SK-N-SH (cell line): ENCODE measurements around the gene FYCO1. TPM values are rescaled to one million over a fixed set of nuclear protein-coding genes. Genes with fewer than 3 reads are reported as not detected.

Source experiments
- CTCF ChIA-PET: fragments of 300-600, 350-600 bp; formaldehyde crosslinking; extraction: SDS; loops from one replicate; lab custom pipeline; 2021; lab: Yijun Ruan, JAX
- POLR2A ChIA-PET: fragments of 350-600 bp; sonication (Branson Sonifier 250); formaldehyde crosslinking; extraction: SDS; loops from one replicate; lab custom pipeline; 2020; ENCODE audit warnings: antibody characterized with exemption, inconsistent platforms; lab: Yijun Ruan, JAX
- DNase-seq: peaks from one replicate; pipeline ENCODE4 v3.0.0; 2012
- H2AFZ ChIP-seq: fragments of 200-600 bp; sonication (generic); 2 replicates; pipeline ENCODE4 v1.8.1; 2016; ENCODE audit warnings: antibody characterized with exemption, mild to moderate bottlenecking, low read depth
- H3F3A ChIP-seq: fragments of 200-600 bp; sonication (generic); replicated peaks from 2 replicates; pipeline ENCODE3; 2016; ENCODE audit warnings: antibody characterized with exemption, mild to moderate bottlenecking; ENCODE audit not compliant: insufficient read depth
- H3K27ac ChIP-seq, 2 experiments: fragments of 200-500 bp in 1 of 2; fragments of 200-600 bp in 1 of 2; sonication (Bioruptor generic) in 1 of 2; sonication (generic), shearing (Covaris generic) in 1 of 2; 2 replicates each; pipeline versions ENCODE4 v1.5.1 to v1.6.1; 2014 to 2016; ENCODE audit warnings: low read depth in 2 of 2, inconsistent platforms in 1 of 2, low read length in 1 of 2, mild to moderate bottlenecking in 1 of 2, mixed read lengths in 1 of 2
- H3K27me3 ChIP-seq: fragments of 200-600 bp; sonication (generic), shearing (Covaris generic); 2 replicates; pipeline ENCODE4 v1.6.1; 2016; ENCODE audit warnings: mixed run types; ENCODE audit not compliant: insufficient read depth
- H3K36me3 ChIP-seq, 2 experiments: fragments of 200-500 bp in 1 of 2; fragments of 200-600 bp in 1 of 2; sonication (Bioruptor generic) in 1 of 2; sonication (generic) in 1 of 2; replicated peaks in 1 of 2; 2 replicates each; pipeline versions ENCODE3 to v1.5.1; 2014 to 2016; ENCODE audit warnings: low read length in 1 of 2, mild to moderate bottlenecking in 1 of 2; ENCODE audit not compliant: insufficient read depth in 2 of 2, control insufficient read depth in 1 of 2
- H3K4me1 ChIP-seq, 2 experiments: fragments of 200-500 bp in 1 of 2; fragments of 200-600 bp in 1 of 2; sonication (Bioruptor generic) in 1 of 2; sonication (generic), shearing (Covaris generic) in 1 of 2; 2 replicates each; pipeline versions ENCODE4 v1.5.1 to v1.6.1; 2014 to 2016; ENCODE audit warnings: low read depth in 1 of 2, low read length in 1 of 2, mixed run types in 1 of 2; ENCODE audit not compliant: insufficient read depth in 2 of 2, control insufficient read depth in 1 of 2
- H3K4me2 ChIP-seq: fragments of 200-600 bp; sonication (generic), shearing (Covaris generic); 2 replicates; pipeline ENCODE4 v1.6.1; 2017; ENCODE audit warnings: mixed run types
- H3K4me3 ChIP-seq, 2 experiments: fragments of 200-500 bp in 1 of 2; fragments of 200-600 bp in 1 of 2; sonication (Bioruptor generic) in 1 of 2; sonication (generic), shearing (Covaris generic) in 1 of 2; 2 replicates each; pipeline versions ENCODE4 v1.5.1 to v1.8.1; 2014 to 2016; ENCODE audit warnings: low read depth in 2 of 2, inconsistent platforms in 1 of 2, low read length in 1 of 2, mild to moderate bottlenecking in 1 of 2, mixed read lengths in 1 of 2, moderate library complexity in 1 of 2
- H3K79me2 ChIP-seq: fragments of 200-600 bp; sonication (generic); 2 replicates; pipeline ENCODE4 v1.8.1; 2017; ENCODE audit warnings: mild to moderate bottlenecking; ENCODE audit not compliant: insufficient read depth
- H3K9ac ChIP-seq: fragments of 200-600 bp; sonication (generic); 2 replicates; pipeline ENCODE4 v1.6.1; 2017; ENCODE audit warnings: mixed run types
- H3K9me2 ChIP-seq: fragments of 200-600 bp; sonication (generic); 2 replicates; pipeline ENCODE4 v1.6.1; 2017; ENCODE audit warnings: mixed run types
- H3K9me3 ChIP-seq: fragments of 200-600 bp; sonication (generic); 2 replicates; pipeline ENCODE4 v1.6.1; 2017; ENCODE audit warnings: mixed run types, mild to moderate bottlenecking, moderate library complexity
- H4K20me1 ChIP-seq: fragments of 200-600 bp; sonication (generic); 2 replicates; pipeline ENCODE4 v1.6.1; 2017; ENCODE audit warnings: mild to moderate bottlenecking, mixed run types; ENCODE audit not compliant: insufficient read depth
- EP300 ChIP-seq, 2 experiments: IDR thresholded peaks; 2 replicates each; pipeline versions ENCODE4 v1.4.0 to v1.6.1; 2012; ENCODE audit warnings: borderline replicate concordance in 1 of 2, low read depth in 1 of 2, low read length in 1 of 2
- EZH2phosphoT487 ChIP-seq: fragments of 200-600 bp; sonication (generic); IDR thresholded peaks from 2 replicates; pipeline ENCODE4 v1.6.1; 2017; ENCODE audit warnings: low read depth, mixed run types, mild to moderate bottlenecking, antibody characterized with exemption, moderate library complexity, borderline replicate concordance
- GABPA ChIP-seq: IDR thresholded peaks from 2 replicates; pipeline ENCODE4 v1.4.0; 2012; ENCODE audit warnings: low read depth, mild to moderate bottlenecking
- GATA2 ChIP-seq: sonication (generic); formaldehyde crosslinking; IDR thresholded peaks from 2 replicates; pipeline ENCODE4 v1.5.0; 2020; ENCODE audit warnings: mild to moderate bottlenecking, missing genetic modification reagents
- MXI1 ChIP-seq: IDR thresholded peaks from 2 replicates; pipeline ENCODE4 v1.6.1; 2012; ENCODE audit warnings: mild to moderate bottlenecking, low read depth, low read length, improper control_type of control experiment
- NFIC ChIP-seq: IDR thresholded peaks from 2 replicates; pipeline ENCODE4 v1.4.0; 2012; ENCODE audit warnings: borderline replicate concordance
- RXRA ChIP-seq: IDR thresholded peaks from 2 replicates; pipeline ENCODE4 v1.4.0; 2012; ENCODE audit warnings: low read depth, mild to moderate bottlenecking, borderline replicate concordance
- SIN3A ChIP-seq: IDR thresholded peaks from 2 replicates; pipeline ENCODE4 v1.6.1; 2012; ENCODE audit warnings: low read depth, mild to moderate bottlenecking, low read length, moderate library complexity, borderline replicate concordance
- WGBS: methylation state at CpG from one replicate; pipeline ENCODE4 v1.1.6; 2017; ENCODE audit warnings: low lambda C conversion rate; 5-methylcytosine and 5-hydroxymethylcytosine counted together
- polyA plus RNA-seq, 3 experiments: library from polyadenylated mRNA; depleted of rRNA; stranded (reverse); fragments of >200 nt; gene quantifications; 2 replicates each; pipeline ENCODE4 v1.2.3, GENCODE V29; 2012
- TF ChIP-seq, protein P1 (sequence below): IDR thresholded peaks from 2 replicates; pipeline ENCODE4 v1.6.1; 2012; ENCODE audit warnings: mild to moderate bottlenecking, low read depth, low read length, moderate library complexity
- TF ChIP-seq, protein P2 (sequence below): fragments of 150-350 bp; IDR thresholded peaks from 2 replicates; pipeline ENCODE4 v1.6.1; 2016; ENCODE audit warnings: mild to moderate bottlenecking, low read depth, low read length

FYCO1 gene
- polyA plus RNA-seq, 1 of the 3 experiments (the other 2 are of a cell fraction) = 5.5 TPM

DNA sequence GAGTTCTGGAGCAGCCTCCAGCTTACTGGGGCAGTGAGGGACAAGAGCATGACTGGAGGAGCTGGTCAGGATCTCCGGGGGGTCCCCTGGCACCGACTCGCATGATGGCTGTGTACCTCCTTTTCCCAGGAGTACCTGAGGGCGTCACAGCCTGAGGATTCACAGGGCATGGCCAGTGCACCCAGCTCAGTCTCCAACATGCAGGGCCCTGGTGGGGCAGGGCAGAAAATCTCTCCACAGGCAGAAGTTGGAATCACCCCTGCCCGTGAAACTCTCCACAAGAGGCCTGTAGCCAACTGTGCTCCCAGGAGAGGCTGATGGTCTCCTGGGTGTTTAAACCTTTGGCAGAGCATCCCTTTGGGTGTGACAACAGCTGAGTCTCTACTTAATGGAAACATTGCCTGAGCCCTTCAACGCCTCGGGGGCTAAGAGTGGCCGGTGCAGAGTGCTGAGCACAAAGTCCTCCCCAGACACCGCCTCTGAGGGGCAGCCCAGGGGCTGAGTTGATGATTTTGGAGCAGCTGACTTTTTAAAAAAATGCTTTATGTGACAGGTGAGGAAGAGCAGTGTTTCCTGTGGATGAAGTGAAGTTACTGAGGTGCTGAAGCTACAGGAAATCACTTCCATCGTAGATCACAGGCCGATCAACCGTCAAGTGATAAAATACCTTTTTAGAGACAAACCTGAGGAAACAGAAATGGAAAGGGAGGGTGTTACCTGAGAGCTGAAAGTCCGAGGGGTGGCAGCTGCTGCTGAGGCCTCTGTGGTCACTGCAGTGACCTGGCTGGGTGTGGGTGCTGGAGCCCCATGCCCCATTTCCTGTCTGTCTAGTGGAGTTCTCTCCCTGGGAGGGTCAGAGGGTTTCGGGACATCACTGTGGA is 74.2 kb downstream of the FYCO1 start:
- CTCF ChIA-PET = interaction anchor here (0.6 to 5.6 kb wide), 5 partner anchors 13 to 161 kb away, joined by 3 to 31 read pairs (median 3); no protein-coding TSS in a partner anchor
- Histone ChIP-seq H3K79me2 (no peaks in the 10 kb centered on the region), H3K9me3 (no peaks in the 10 kb centered on the region), H3F3A (peaks cover 4% of the 10 kb centered on the region), H3K4me1 (no peaks in the 10 kb centered on the region), H3K9ac (no peak overlapping the region), H4K20me1 (no peaks in the 10 kb centered on the region), H3K27me3 (no peaks in the 10 kb centered on the region), H3K27ac (no peak overlapping the region), H3K4me3 (no peak overlapping the region), H3K36me3 (peaks cover 7 to 19% of the 10 kb centered on the region in 2 experiments), H2AFZ (no peak overlapping the region), H3K4me2 (no peak overlapping the region), H3K9me2 (no peaks in the 10 kb centered on the region)
- 95% methylated on average over 13 of the region's 14 CpGs for WGBS
- DNase-seq = no peak
- POLR2A ChIA-PET = interaction anchor here (0.5 kb wide), 1 partner anchor 279 kb away, joined by 3 read pairs; no protein-coding TSS in a partner anchor
- TF ChIP-seq SIN3A (no peak), NFIC (no peak), RXRA (no peak), MXI1 (no peak), EZH2phosphoT487 (no peak), GABPA (no peak), EP300 (IDR thresholded peaks at IDR 0.05; ENCODE audit: borderline replicate concordance in 1 of 2, low read depth in 1 of 2, low read length in 1 of 2) (no peak), GATA2 (CRISPR knock-in tag) (no peak)
- TF ChIP-seq, protein P1, sequence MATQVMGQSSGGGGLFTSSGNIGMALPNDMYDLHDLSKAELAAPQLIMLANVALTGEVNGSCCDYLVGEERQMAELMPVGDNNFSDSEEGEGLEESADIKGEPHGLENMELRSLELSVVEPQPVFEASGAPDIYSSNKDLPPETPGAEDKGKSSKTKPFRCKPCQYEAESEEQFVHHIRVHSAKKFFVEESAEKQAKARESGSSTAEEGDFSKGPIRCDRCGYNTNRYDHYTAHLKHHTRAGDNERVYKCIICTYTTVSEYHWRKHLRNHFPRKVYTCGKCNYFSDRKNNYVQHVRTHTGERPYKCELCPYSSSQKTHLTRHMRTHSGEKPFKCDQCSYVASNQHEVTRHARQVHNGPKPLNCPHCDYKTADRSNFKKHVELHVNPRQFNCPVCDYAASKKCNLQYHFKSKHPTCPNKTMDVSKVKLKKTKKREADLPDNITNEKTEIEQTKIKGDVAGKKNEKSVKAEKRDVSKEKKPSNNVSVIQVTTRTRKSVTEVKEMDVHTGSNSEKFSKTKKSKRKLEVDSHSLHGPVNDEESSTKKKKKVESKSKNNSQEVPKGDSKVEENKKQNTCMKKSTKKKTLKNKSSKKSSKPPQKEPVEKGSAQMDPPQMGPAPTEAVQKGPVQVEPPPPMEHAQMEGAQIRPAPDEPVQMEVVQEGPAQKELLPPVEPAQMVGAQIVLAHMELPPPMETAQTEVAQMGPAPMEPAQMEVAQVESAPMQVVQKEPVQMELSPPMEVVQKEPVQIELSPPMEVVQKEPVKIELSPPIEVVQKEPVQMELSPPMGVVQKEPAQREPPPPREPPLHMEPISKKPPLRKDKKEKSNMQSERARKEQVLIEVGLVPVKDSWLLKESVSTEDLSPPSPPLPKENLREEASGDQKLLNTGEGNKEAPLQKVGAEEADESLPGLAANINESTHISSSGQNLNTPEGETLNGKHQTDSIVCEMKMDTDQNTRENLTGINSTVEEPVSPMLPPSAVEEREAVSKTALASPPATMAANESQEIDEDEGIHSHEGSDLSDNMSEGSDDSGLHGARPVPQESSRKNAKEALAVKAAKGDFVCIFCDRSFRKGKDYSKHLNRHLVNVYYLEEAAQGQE = no peak
- TF ChIP-seq, protein P2, sequence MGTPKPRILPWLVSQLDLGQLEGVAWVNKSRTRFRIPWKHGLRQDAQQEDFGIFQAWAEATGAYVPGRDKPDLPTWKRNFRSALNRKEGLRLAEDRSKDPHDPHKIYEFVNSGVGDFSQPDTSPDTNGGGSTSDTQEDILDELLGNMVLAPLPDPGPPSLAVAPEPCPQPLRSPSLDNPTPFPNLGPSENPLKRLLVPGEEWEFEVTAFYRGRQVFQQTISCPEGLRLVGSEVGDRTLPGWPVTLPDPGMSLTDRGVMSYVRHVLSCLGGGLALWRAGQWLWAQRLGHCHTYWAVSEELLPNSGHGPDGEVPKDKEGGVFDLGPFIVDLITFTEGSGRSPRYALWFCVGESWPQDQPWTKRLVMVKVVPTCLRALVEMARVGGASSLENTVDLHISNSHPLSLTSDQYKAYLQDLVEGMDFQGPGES = no peak
